ENCODE results near the gene PRDM12. TPM values are rescaled to one million over a fixed set of nuclear protein-coding genes. Genes with fewer than 3 reads are reported as not detected.

PRDM12 gene
- polyA plus RNA-seq, 1 donor (not counting 4 experiments of a cell fraction or from before 2014, with no cell fraction given): not detected

DNA sequence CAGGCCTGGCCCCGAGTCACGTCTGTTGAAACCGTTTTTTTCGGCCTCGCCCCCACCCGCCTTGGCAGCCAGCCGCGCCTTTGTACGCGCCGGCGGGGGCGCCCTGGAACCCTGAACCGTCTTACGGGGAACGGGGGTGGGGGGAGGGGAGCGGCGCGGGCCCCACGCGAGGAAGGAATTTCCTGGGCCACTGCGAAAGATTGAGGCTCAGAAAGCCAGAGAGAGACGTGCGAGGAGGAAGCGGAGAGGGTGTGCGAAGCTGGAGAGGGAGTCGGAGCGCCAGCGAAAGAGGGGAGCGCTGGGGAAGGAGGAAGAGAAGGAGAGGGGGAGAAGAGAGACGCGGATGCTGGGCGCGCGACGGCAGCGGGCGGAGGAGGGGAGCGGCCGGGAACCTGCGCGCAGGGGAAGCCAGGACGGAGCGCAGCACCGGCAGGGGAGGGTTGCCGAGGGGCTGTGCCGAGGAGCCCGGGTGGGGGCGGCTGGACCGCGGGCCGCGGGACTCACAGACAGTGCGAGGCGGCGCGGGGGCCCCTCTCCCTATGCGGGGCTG is 4.6 kb upstream of the PRDM12 start:
- Histone ChIP-seq H3K9me1 (ENCODE audit: control insufficient read depth, extremely low read depth, insufficient read depth, low read length) (no peaks in the 10 kb centered on the region), H3K36me3 (ENCODE audit: control insufficient read depth in 2 of 2, extremely low read depth in 1 of 2, insufficient read depth in 2 of 2, low read length in 2 of 2) (no peaks in the 10 kb centered on the region), H3K4me2 (ENCODE audit: control insufficient read depth, extremely low read depth, insufficient read depth, low read depth, low read length) (no peak overlapping the region), H3K27me3 (ENCODE audit: control insufficient read depth, extremely low read depth, insufficient read depth, low read length) (peaks cover 88% of the 10 kb centered on the region), H3K4me3 (ENCODE audit: control insufficient read depth in 2 of 3, extremely low read depth in 1 of 3, insufficient read depth in 2 of 3, low read depth in 1 of 3, low read length in 3 of 3) (no peak overlapping the region), H3K9me3 (ENCODE audit: control insufficient read depth, low read depth, low read length) (no peaks in the 10 kb centered on the region), H4K20me1 (ENCODE audit: control insufficient read depth, extremely low read depth, insufficient read depth, low read length) (peaks cover 9% of the 10 kb centered on the region), H3K4me1 (ENCODE audit: control insufficient read depth, extremely low read depth, insufficient read depth, low read length) (no peaks in the 10 kb centered on the region), H2AFZ (ENCODE audit: control insufficient read depth, low read length) (no peak overlapping the region), H3K79me2 (ENCODE audit: control insufficient read depth, insufficient read depth, low read length) (no peaks in the 10 kb centered on the region), H3K27ac (ENCODE audit: control insufficient read depth, insufficient read depth, low read length) (no peak overlapping the region), H3K9ac (ENCODE audit: control insufficient read depth, extremely low read depth, insufficient read depth, low read length) (no peak overlapping the region)
- dilution Hi-C loops (cut with MboI; ENCODE audit: extremely low pct_ligation_motif_present, low sequenced_read_pairs): no loop called here
- DNase-seq (ENCODE audit: low read depth, low spot score) (no peak), FAIRE-seq (no peak)
- TF ChIP-seq CTCF (optimal IDR thresholded peaks at IDR 0.05 in 1 of 3, IDR thresholded peaks at IDR 0.05 in 1 of 3, conservative IDR thresholded peaks at IDR 0.05 in 1 of 3; ENCODE audit: extremely low read depth in 1 of 3, insufficient read depth in 2 of 3, low read length in 3 of 3): no peak
- peak; percentile 81 for TF ChIP-seq EZH2 (IDR thresholded peaks at IDR 0.05; ENCODE audit: low read length)

DNA sequence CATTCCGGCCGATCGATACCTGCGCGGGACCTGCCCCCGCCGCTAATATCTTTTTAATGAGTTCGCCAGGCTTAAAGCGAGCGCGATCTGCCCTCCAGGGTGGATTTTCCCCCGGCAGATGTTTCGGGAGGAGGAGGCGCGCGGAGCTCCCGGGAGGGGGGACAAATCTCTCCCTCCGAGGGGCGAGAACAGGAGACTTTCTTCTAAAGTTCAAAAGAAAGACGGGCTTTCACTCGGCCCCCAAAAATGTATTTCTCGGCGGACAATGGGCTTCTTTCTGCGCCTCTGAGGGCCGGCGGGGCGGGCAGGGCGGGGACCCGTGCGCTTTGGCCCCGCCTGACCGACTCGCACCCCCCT is 4.1 kb upstream of the PRDM12 start:
- H3K9me3 ChIP-seq (ENCODE audit: control insufficient read depth, low read depth, low read length): no peaks in the 10 kb centered on the region
- H3K4me2 ChIP-seq (ENCODE audit: control insufficient read depth, extremely low read depth, insufficient read depth, low read depth, low read length): peak overlapping the region; percentile 20
- peaks cover 9% of the 10 kb centered on the region for H4K20me1 ChIP-seq (ENCODE audit: control insufficient read depth, extremely low read depth, insufficient read depth, low read length)
- TF ChIP-seq CTCF (optimal IDR thresholded peaks at IDR 0.05 in 1 of 3, IDR thresholded peaks at IDR 0.05 in 1 of 3, conservative IDR thresholded peaks at IDR 0.05 in 1 of 3; ENCODE audit: extremely low read depth in 1 of 3, insufficient read depth in 2 of 3, low read length in 3 of 3) (no peak), EZH2 (IDR thresholded peaks at IDR 0.05; ENCODE audit: low read length) (no peak)
- no peak overlapping the region for H3K9ac ChIP-seq (ENCODE audit: control insufficient read depth, extremely low read depth, insufficient read depth, low read length)
- H3K27ac ChIP-seq (ENCODE audit: control insufficient read depth, insufficient read depth, low read length): no peak overlapping the region
- DNase-seq (ENCODE audit: low read depth, low spot score) (no peak), FAIRE-seq (no peak)
- dilution Hi-C loops (cut with MboI; ENCODE audit: extremely low pct_ligation_motif_present, low sequenced_read_pairs): no loop called here
- peak overlapping the region in 1 of 3 experiments; percentile 2 for H3K4me3 ChIP-seq (ENCODE audit: control insufficient read depth in 2 of 3, extremely low read depth in 1 of 3, insufficient read depth in 2 of 3, low read depth in 1 of 3, low read length in 3 of 3)
- no peaks in the 10 kb centered on the region for H3K9me1 ChIP-seq (ENCODE audit: control insufficient read depth, extremely low read depth, insufficient read depth, low read length)
- H3K4me1 ChIP-seq (ENCODE audit: control insufficient read depth, extremely low read depth, insufficient read depth, low read length): no peaks in the 10 kb centered on the region
- no peak overlapping the region for H2AFZ ChIP-seq (ENCODE audit: control insufficient read depth, low read length)
- no peaks in the 10 kb centered on the region for H3K79me2 ChIP-seq (ENCODE audit: control insufficient read depth, insufficient read depth, low read length)
- H3K36me3 ChIP-seq (ENCODE audit: control insufficient read depth in 2 of 2, extremely low read depth in 1 of 2, insufficient read depth in 2 of 2, low read length in 2 of 2): no peaks in the 10 kb centered on the region
- peaks cover 93% of the 10 kb centered on the region for H3K27me3 ChIP-seq (ENCODE audit: control insufficient read depth, extremely low read depth, insufficient read depth, low read length)
